ENCODE data around the gene IL32. TPM values are rescaled to one million over a fixed set of nuclear protein-coding genes. Genes with fewer than 3 reads are reported as not detected.

IL32 gene
- total and polyA plus RNA-seq, 9 of the 15 experiments (the other 6 are each of a cell fraction or from before 2014, with no cell fraction given), result 0.21 to 2.2 (median 0.37) TPM; not detected in 3

DNA sequence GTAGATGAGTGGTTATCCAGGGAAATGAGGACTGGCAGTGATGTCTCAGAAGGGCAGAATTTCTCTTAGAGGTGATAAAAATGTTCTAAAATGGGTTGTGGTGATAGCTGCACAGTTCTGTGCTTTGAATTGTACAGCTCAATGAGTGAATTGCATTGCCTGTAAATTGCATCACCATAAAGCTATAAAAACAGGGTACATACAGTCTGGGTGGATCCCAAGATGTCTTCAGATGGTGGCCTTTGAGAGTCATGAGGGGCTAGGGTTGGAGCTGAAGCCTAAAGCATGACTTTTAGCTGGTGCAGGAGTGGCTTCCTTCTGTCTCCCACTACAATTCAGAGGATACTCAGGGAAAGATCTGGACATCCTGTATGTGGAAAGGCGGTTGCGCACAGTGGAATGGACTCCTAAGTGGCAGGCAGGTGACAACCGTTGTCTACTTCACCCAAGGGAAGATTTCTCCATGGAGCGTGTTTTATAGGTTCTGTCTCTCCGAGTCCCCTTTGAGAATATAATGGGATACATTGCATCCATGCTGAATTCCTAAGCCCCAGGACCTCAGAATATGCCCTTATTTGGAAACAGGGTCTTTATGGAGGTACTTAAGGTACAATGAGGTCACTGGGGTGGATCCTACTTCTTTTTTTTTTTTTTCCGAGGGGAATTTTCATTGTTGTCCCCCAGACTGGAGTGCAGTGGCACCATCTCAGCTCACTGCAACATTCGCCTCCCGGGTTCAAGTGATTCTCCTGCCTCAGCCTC, 1.6 kb upstream of the IL32 start (continued):
- TF ChIP-seq L3MBTL2 (IDR thresholded peaks at IDR 0.05), result peak; percentile 17; the same call in 1 of the 2 replicates
- peak; percentile 88 for TF ChIP-seq CEBPG (CRISPR knock-in tag; IDR thresholded peaks at IDR 0.05)
- TF ChIP-seq CEBPG (tag; conservative IDR thresholded peaks at IDR 0.05 in 1 of 2, IDR thresholded peaks at IDR 0.05 in 1 of 2), result peak; percentile 43 to 92
- TF ChIP-seq CEBPB (tag; IDR thresholded peaks at IDR 0.05), result peak; percentile 43; the same call in 1 of the 2 replicates
- TF ChIP-seq TRIM24 (IDR thresholded peaks at IDR 0.05), result peak; percentile 72 to 87; a peak in 2 of 4 replicates
- TF ChIP-seq DPF2 (IDR thresholded peaks at IDR 0.05), result no peak
- no peak for TF ChIP-seq ZBTB1 (CRISPR knock-in tag; IDR thresholded peaks at IDR 0.05; ENCODE audit: borderline replicate concordance, low read depth)
- TF ChIP-seq NBN (IDR thresholded peaks at IDR 0.05; ENCODE audit: low read depth), result no peak

DNA sequence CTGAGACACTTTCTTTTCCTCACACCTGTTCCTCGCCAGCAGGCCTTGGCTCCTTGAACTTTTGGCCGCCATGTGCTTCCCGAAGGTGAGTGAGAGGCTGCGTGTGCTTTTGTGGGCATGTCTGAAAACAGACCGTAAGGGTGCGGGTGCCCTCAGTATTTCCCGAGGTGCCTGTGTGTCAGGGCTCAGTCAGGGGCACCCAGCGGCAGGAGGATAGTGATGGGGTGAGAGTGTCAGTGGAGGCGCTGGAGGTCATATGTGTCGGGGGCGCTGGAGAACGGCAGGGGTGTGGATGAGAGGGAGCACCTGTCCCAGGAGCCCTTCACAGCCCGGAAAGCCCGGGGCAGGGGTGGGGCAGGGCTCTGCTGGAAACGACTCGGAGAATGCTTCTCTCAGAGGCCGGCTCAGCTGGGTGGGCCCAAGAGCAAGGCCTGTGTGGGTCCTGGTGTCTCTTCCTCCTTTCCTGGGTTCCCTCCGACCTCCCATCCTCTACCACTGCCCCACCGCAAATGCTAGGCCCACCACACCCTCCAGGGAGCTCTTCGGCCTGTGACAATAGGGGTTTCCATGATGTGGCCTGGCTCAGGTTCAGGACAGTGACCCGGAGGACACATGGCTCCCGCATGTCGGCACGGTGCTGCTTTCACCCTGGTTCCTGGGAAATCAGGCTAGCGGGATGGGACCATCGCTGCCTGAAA, 451 bp downstream of the IL32 start:
- Histone ChIP-seq H3K27me3 (ENCODE audit: control insufficient read depth in 2 of 2, insufficient read depth in 2 of 2, low read length in 2 of 2) (no peaks in the 10 kb centered on the region), H3K79me2 (ENCODE audit: control insufficient read depth, insufficient read depth, low read length) (no peaks in the 10 kb centered on the region), H3K4me2 (ENCODE audit: insufficient read depth, low read length) (no peak overlapping the region), H3K4me1 (replicated peaks in 1 of 2; ENCODE audit: control insufficient read depth in 2 of 2, insufficient read depth in 2 of 2, low read length in 2 of 2) (peaks cover 8 to 40% of the 10 kb centered on the region in 2 experiments; a peak in 4 of 5 replicates), H3K27ac (ENCODE audit: extremely low read depth, low read depth, low read length) (no peak overlapping the region), H3K36me3 (ENCODE audit: control insufficient read depth, insufficient read depth, low read length) (no peaks in the 10 kb centered on the region), H2AFZ (ENCODE audit: low read depth, low read length) (0 out of 2 replicates have a peak overlapping the region, but pooled peaks have one; percentile 67), H3K9me1 (ENCODE audit: control insufficient read depth, insufficient read depth, low read length) (no peaks in the 10 kb centered on the region), H3K9me3 (replicated peaks; ENCODE audit: control insufficient read depth, insufficient read depth, low read depth, low read length) (no peaks in the 10 kb centered on the region), H3K9ac (ENCODE audit: insufficient read depth in 1 of 2, low read depth in 2 of 2, low read length in 2 of 2) (peak overlapping the region in 1 of 2 experiments; percentile 24; a peak in 1 of 4 replicates), H4K20me1 (replicated peaks; ENCODE audit: control insufficient read depth, insufficient read depth, low read length) (no peaks in the 10 kb centered on the region), H3K4me3 (no peak overlapping the region)
- ChIA-PET CTCF (ENCODE audit: low intra/inter-chr PET ratio) (no interaction called here), POLR2A (interaction anchor here (0.7 kb wide), 1 partner anchor 86 kb away, joined by 3 read pairs; no protein-coding TSS in a partner anchor)
- BruUV-seq (replicated peaks), result no TSS peak
- intact Hi-C loops (cut with micrococcal nuclease), result no loop called here
- FAIRE-seq, result no peak
- no peak for ATAC-seq
- WGBS (ENCODE audit: insufficient coverage, low coverage, missing lambda C conversion rate), result 77% methylated on average over 25 of the region's 26 CpGs
- DNase-seq (ENCODE audit: extremely low read depth in 1 of 4, low spot score in 3 of 4), result peak in 1 of 4 experiments; percentile 6
- in situ Hi-C loops (cut with MboI), result no loop called here
- no peak for TF ChIP-seq RBM34 (IDR thresholded peaks at IDR 0.05; ENCODE audit: borderline replicate concordance, insufficient read depth, low read length)
